ENCODE measurements around the gene EXOSC9. TPM values are rescaled to one million over a fixed set of nuclear protein-coding genes. Genes with fewer than 3 reads are reported as not detected.

Gene EXOSC9
- total RNA-seq, 2 experiments from 2014 or later = 59.5 to 61.0 TPM

DNA sequence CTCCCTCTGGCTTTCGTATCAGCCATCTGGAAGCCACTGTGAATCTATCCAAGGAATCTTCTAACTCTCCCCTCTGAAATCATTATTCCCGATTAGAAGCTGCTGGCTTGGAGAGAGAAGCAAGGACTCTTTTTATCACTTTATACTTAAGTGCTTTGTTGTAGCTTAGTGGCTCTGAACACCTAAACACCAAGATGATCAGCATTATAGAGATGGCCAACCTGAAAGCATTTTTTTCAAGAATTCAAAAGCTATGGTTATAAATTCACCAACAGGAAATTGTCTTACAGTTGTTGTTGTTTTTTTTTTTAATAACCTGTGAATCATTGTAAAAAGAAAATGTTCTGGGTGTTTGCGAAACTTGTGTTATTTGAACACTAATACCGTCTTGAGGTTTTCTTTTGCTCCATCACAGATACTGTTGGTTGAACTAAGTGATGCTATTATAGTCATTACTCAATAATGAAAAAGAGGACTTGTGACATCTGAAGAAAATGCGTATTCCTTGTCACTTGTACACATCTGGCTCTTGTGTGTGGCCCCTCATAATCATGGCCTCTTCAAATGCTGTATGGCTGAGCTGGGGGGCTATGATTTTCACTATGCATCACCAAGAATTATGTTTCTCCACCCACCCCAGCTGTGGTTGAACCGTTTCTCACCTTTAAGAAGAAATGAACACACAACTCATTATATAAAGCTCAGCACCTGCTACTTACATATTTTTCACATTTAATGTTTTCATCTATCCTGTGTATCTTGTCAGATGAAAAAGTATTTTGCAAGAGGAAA lies 24.3 kb upstream of the EXOSC9 start:
- peaks cover 2% of the 10 kb centered on the region for H3K36me3 Mint-ChIP-seq
- ATAC-seq (peak; percentile 33), DNase-seq (no peak)
- peaks cover 20% of the 10 kb centered on the region for H3K4me1 Mint-ChIP-seq
- peak overlapping the region; percentile 42 for H3K27ac Mint-ChIP-seq
- peaks cover 24% of the 10 kb centered on the region for H3K27me3 Mint-ChIP-seq
- H3K4me3 Mint-ChIP-seq = no peak overlapping the region
- CTCF ChIA-PET = interaction anchor here (1.3 kb wide), 1 partner anchor 18 kb away, joined by 3 read pairs; no protein-coding TSS in a partner anchor
- H3K9me3 Mint-ChIP-seq (ENCODE audit: low read depth) = no peaks in the 10 kb centered on the region

DNA sequence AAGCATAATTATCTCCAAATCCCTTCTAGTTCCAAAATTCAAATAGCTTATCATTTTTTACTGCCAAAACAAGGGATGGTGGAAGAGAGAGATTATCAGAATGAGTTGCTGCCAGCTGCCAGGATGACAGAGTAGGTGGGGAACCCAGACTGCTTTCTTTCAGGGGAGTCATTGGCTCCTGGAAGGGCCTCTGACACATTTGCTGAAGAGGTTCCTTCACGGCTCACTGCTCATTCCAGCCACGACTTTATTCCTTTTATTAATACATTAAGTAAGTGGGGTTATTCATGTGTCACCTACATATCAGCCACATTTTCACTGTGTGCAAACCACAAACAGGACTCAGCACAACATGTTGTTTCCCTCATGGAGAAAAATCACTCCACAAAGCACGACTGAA lies 23.5 kb upstream of the EXOSC9 start:
- peaks cover 2% of the 10 kb centered on the region for H3K36me3 Mint-ChIP-seq
- no peaks in the 10 kb centered on the region for H3K9me3 Mint-ChIP-seq (ENCODE audit: low read depth)
- DNase-seq (no peak), ATAC-seq (peak; percentile 39)
- peaks cover 20% of the 10 kb centered on the region for H3K4me1 Mint-ChIP-seq
- H3K4me3 Mint-ChIP-seq = no peak overlapping the region
- CTCF ChIA-PET = interaction anchor here (1.2 to 1.3 kb wide), 2 partner anchors 19 to 45 kb away, joined by 3 read pairs; no protein-coding TSS in a partner anchor
- peaks cover 20% of the 10 kb centered on the region for H3K27me3 Mint-ChIP-seq
- no peak overlapping the region for H3K27ac Mint-ChIP-seq

DNA sequence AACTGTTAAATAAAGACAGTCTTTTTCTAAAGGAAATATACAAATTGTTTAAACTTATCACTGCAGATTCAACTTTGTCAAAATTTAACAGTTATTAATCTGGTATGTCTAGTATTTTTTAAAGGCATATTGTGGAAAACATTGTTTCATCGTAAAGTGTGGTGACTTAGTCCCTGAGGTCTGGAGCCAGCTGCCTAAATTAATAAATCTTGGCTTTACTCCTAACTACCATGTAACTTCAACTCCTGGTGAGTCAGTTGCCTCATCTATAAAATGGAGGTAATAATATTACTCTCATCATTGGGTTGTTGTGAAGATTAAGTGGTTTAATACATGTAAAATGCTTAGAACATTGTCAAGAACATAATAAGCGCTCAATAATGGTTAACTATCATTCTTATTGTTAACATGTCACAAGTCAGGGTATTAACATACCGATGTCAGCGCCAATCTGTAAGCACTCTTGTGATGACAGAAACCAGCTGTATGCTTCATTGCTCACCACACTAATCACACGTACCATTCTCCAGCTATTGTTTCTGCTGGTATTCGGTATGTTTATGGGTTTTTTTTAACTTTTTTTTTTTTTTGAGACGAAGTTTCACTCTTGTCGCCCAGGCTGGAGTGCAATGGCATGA lies 22.0 kb upstream of the EXOSC9 start:
- CTCF ChIA-PET = interaction anchor here (0.6 kb wide), 1 partner anchor 49 kb away, joined by 3 read pairs; no protein-coding TSS in a partner anchor
- no peak for DNase-seq
- peaks cover 25% of the 10 kb centered on the region for H3K27me3 Mint-ChIP-seq
- ATAC-seq = no peak
- no peak overlapping the region for H3K4me3 Mint-ChIP-seq
- peaks cover 2% of the 10 kb centered on the region for H3K36me3 Mint-ChIP-seq
- peaks cover 20% of the 10 kb centered on the region for H3K4me1 Mint-ChIP-seq
- no peaks in the 10 kb centered on the region for H3K9me3 Mint-ChIP-seq (ENCODE audit: low read depth)
- H3K27ac Mint-ChIP-seq = no peak overlapping the region

DNA sequence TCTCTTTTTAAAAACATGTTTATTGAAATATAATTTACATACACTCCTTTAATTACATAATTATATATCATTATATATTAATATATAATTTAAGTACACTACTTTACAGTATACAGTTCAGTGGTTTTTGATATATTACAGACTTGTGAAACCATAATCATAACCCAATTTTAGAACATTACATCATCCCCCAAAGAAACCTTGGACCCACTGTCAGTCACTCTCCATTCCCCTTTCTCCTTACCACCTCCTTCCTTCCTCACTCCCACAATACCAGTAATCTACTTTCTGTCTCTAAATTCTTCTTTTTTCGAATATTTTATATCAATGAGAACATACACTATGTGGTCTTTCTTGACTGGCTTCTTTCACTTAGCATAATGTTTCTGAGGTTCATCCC lies 17.9 kb upstream of the EXOSC9 start:
- Mint-ChIP-seq H3K9me3 (ENCODE audit: low read depth) (no peaks in the 10 kb centered on the region), H3K36me3 (no peaks in the 10 kb centered on the region), H3K27ac (no peak overlapping the region), H3K27me3 (peaks cover 41% of the 10 kb centered on the region), H3K4me3 (no peak overlapping the region), H3K4me1 (peaks cover 2% of the 10 kb centered on the region)
- no peak for ATAC-seq
- CTCF ChIA-PET = no interaction called here
- no peak for DNase-seq

DNA sequence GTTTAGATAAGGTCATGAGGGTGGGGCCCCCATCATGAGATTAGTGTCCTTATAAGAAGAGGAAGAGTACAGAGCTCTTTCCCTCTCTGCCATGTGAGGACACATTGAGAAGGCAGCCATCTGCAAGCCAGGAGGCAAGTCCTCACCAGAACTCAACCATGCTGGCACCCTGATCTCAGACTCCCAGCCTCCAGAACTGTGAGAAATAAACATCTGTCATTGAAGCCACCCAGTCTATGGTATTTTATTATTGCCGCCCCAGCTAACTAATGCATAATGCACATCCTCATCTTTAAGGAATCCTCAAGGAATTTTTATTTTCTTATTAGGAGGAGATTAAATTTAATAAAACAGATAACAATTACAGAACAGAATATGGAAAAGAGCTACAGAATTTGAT lies 16.7 kb upstream of the EXOSC9 start:
- no peak overlapping the region for H3K27ac Mint-ChIP-seq
- no peaks in the 10 kb centered on the region for H3K36me3 Mint-ChIP-seq
- CTCF ChIA-PET = no interaction called here
- H3K27me3 Mint-ChIP-seq = peaks cover 45% of the 10 kb centered on the region
- H3K9me3 Mint-ChIP-seq (ENCODE audit: low read depth) = no peaks in the 10 kb centered on the region
- no peak for DNase-seq
- ATAC-seq = no peak
- H3K4me3 Mint-ChIP-seq = no peak overlapping the region
- H3K4me1 Mint-ChIP-seq = peaks cover 13% of the 10 kb centered on the region

DNA sequence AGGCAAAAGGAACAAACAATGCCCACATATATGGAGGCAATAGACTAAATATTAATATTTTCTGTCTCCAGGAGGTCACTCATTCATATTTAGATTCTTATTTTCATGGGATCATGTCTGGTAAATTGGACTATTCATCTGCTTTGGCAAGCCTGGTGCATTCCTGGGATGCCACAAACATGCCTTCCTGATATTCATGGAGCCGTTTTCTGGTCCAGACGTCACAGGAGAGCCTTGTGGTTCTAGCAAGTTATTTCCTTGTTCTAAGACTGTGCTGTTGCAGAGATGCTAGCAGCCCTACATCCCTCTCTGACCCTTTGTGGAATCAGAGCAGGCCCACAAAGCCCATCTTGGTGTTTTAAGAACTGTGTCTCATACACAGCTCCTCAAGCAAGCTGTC lies 16.1 kb upstream of the EXOSC9 start:
- Mint-ChIP-seq H3K4me1 (peaks cover 15% of the 10 kb centered on the region), H3K4me3 (no peak overlapping the region), H3K9me3 (ENCODE audit: low read depth) (no peaks in the 10 kb centered on the region), H3K36me3 (no peaks in the 10 kb centered on the region), H3K27ac (no peak overlapping the region), H3K27me3 (peaks cover 45% of the 10 kb centered on the region)
- DNase-seq (no peak), ATAC-seq (no peak)
- CTCF ChIA-PET = no interaction called here

DNA sequence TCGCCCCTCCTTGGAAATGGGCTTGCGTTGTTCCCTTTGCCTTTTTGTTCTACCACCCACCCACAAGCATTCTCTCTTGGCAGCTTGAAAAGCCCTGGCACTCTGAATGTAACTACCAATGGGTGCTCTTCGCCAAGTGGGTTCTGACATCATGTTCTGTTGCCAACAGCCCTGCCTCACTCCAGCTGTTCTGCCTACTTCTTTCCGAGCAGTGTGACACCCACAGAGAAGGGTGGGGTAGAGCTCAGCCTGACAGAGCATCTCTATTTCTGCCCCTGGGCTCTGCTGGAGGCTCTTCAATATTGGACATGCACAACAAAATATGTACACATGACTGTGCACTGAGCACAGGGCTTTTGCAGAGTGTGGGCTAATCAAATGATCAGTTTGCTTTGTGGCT lies 15.6 kb upstream of the EXOSC9 start:
- Mint-ChIP-seq H3K36me3 (no peaks in the 10 kb centered on the region), H3K4me1 (peaks cover 17% of the 10 kb centered on the region), H3K4me3 (no peak overlapping the region), H3K9me3 (ENCODE audit: low read depth) (no peaks in the 10 kb centered on the region), H3K27me3 (peaks cover 47% of the 10 kb centered on the region), H3K27ac (no peak overlapping the region)
- no peak for DNase-seq
- ATAC-seq = no peak
- CTCF ChIA-PET = no interaction called here

DNA sequence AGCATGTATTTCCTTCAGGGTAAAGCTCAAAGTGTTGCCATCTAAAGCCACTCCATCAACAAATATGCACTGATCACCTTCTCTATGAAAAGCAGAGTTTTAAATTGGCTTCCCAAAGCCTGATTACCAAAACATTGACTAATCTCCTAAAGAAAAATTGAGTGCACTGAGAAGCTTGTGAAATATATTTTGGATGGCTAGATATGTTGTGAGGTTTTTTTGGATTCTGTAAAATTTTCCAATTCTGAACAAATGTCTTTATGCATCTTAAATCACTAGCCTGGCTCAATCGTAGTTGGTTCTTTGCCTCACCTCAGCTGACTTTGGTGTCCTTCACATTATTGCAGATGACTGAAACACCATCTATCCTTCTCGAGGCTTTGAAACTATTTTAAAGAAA lies 14.9 kb upstream of the EXOSC9 start:
- no peaks in the 10 kb centered on the region for H3K9me3 Mint-ChIP-seq (ENCODE audit: low read depth)
- peaks cover 44% of the 10 kb centered on the region for H3K27me3 Mint-ChIP-seq
- H3K27ac Mint-ChIP-seq = no peak overlapping the region
- H3K36me3 Mint-ChIP-seq = no peaks in the 10 kb centered on the region
- no peak overlapping the region for H3K4me3 Mint-ChIP-seq
- DNase-seq (no peak), ATAC-seq (no peak)
- peaks cover 17% of the 10 kb centered on the region for H3K4me1 Mint-ChIP-seq
- CTCF ChIA-PET = no interaction called here

DNA sequence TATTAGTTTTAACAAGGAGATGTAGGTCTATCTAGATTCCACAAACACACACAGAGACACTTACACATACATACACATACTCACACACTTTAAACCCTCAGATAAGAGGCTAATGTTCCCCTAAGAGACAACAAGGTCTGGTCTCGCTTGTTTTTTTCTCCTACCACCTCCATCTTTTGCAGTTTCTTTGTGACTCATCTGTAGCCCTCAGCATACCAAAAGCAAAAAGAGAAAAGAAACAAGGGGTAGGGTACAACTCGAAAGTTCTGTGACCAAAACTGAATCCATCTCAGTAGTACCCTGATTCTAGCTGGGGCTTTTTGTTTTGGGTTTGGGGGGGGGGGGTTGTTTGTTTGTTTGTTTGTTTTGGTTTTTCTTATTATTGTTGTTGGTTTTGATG lies 12.2 kb upstream of the EXOSC9 start:
- CTCF ChIA-PET = interaction anchor here (0.6 kb wide), 1 partner anchor 29 kb away, joined by 3 read pairs; no protein-coding TSS in a partner anchor
- H3K4me1 Mint-ChIP-seq = peaks cover 17% of the 10 kb centered on the region
- H3K9me3 Mint-ChIP-seq (ENCODE audit: low read depth) = no peaks in the 10 kb centered on the region
- peaks cover 34% of the 10 kb centered on the region for H3K27me3 Mint-ChIP-seq
- H3K4me3 Mint-ChIP-seq = no peak overlapping the region
- H3K27ac Mint-ChIP-seq = peak overlapping the region; percentile 53
- no peak for DNase-seq
- peak; percentile 45 for ATAC-seq
- no peaks in the 10 kb centered on the region for H3K36me3 Mint-ChIP-seq

DNA sequence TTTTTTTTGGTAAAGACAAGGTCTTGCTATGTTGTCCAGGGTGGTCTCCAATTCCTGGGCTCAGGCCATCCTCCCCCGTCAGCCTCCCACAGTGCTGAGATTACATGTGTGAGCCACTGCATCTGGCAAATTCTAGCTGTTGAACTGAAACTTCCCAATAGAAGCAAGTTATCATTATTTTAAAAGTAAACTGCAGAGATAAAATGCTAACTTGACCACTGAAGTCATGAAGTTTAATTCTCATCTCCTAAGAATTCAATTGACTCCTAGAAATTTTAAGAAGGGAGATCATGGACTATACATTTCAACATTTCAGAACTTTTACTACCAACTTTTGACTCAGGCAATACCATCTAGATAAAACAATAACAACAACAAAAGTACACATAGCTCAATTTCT lies 11.7 kb upstream of the EXOSC9 start:
- Mint-ChIP-seq H3K9me3 (ENCODE audit: low read depth) (no peaks in the 10 kb centered on the region), H3K36me3 (no peaks in the 10 kb centered on the region), H3K27me3 (peaks cover 28% of the 10 kb centered on the region), H3K27ac (peak overlapping the region; percentile 16), H3K4me1 (peaks cover 18% of the 10 kb centered on the region), H3K4me3 (no peak overlapping the region)
- DNase-seq (no peak), ATAC-seq (no peak)
- CTCF ChIA-PET = no interaction called here

DNA sequence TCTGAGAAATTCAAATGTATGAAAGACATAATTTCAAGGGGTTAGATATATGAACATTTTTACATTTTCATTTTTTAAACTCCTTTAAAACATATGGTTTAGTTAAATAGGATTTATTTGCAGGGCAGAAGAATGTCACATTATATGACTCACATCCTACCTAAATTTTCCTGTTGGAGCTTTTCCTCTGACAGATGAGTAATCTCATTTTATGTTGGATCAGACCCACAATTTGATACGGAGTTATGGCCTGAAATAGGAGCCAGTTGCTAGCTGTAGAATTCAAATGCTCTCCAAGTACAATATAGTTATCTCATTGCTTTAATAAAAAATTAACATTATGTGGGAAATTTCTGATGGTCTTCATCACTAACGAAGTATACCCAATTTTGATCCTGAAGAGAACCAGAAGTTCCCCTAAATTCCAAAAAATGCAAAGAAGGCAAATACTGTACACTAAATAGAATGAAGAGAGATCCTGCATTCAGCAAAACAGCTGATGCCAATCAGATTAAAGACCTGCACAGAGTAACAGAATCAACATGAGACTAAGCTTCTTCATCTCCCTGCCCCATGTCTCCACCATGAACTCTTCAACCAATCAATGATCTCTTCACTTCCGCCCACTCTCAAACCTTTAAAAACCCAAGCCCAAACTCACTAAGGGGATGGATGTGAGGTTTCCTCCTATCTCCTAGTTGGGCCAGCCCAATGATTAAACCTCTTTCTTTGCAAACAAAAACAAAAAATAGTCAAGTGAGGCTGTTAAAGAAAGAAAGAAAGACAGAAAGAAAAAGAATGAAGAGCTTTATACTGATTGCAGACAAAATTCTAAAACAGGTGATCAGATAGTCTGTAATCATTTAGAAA lies 10.9 kb upstream of the EXOSC9 start:
- peaks cover 23% of the 10 kb centered on the region for H3K27me3 Mint-ChIP-seq
- CTCF ChIA-PET = no interaction called here

DNA sequence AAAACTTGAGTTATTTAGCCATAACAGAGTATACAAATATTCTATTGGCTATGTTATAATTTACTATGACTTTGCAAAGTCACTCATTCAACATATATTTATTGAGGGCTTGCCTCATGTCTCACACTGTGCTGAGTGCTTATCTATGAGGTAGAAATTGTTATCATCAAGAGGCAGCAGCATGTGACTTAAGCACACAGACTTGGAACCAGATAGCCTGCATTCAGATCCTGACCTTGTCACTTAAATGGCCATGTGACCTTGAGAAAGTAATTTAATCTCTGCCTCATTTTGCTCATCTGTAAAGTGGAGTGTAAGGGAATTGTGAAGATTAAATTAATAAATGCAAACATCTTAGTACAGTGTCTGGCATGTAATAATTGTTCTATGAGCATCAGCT lies 10.1 kb upstream of the EXOSC9 start:
- peaks cover 17% of the 10 kb centered on the region for H3K27me3 Mint-ChIP-seq
- no peaks in the 10 kb centered on the region for H3K36me3 Mint-ChIP-seq
- ATAC-seq (no peak), DNase-seq (no peak)
- CTCF ChIA-PET = no interaction called here
- no peak overlapping the region for H3K27ac Mint-ChIP-seq
- H3K4me1 Mint-ChIP-seq = peaks cover 29% of the 10 kb centered on the region
- H3K9me3 Mint-ChIP-seq (ENCODE audit: low read depth) = no peaks in the 10 kb centered on the region
- H3K4me3 Mint-ChIP-seq = no peak overlapping the region

More for the DNA sequence above, 10.9 kb upstream of the EXOSC9 start:
- no peak overlapping the region for H3K4me3 Mint-ChIP-seq
- H3K36me3 Mint-ChIP-seq = no peaks in the 10 kb centered on the region
- ATAC-seq (no peak), DNase-seq (no peak)
- no peak overlapping the region for H3K27ac Mint-ChIP-seq
- H3K9me3 Mint-ChIP-seq (ENCODE audit: low read depth) = no peaks in the 10 kb centered on the region
- peaks cover 23% of the 10 kb centered on the region for H3K4me1 Mint-ChIP-seq

DNA sequence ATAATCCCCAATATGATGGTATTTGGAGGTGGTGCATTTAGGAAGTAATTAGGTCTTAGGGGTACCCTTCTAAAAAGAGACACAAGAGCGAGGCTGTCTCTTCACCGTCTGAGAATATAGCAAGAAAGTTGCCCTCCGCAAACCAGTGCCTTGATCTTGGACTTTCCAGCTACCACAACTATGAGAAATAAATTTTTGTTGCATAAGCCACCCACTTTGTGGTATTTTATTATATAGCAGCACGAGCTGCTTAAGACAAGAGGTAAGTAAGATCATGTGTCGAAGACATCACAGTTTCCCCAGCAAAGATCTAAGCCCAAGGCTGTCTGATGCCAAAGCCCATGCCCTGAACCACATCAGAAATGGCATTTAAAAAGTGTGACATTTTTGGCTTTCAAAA lies 9.6 kb upstream of the EXOSC9 start:
- Mint-ChIP-seq H3K4me3 (no peak overlapping the region), H3K4me1 (peaks cover 33% of the 10 kb centered on the region), H3K27ac (no peak overlapping the region), H3K36me3 (no peaks in the 10 kb centered on the region), H3K9me3 (ENCODE audit: low read depth) (no peaks in the 10 kb centered on the region), H3K27me3 (peaks cover 15% of the 10 kb centered on the region)
- DNase-seq (no peak), ATAC-seq (no peak)
- CTCF ChIA-PET = no interaction called here
